Lung microvascular endothelial cell (primary cell): Measurements from ENCODE around the gene CISTR. TPM values are rescaled to one million over a fixed set of nuclear protein-coding genes. Genes with fewer than 3 reads are reported as not detected.
"Not testable (repeated sequence)": the region's sequence is repeated elsewhere in the genome, so short reads cannot be mapped to it uniquely, and the experiment has no call there.

Experiments used
- DNase-seq, 2 donors: peaks; one replicate each; pipeline versions ENCODE4 v3.0.0 to v3.0.0-alpha.2; 2010; ENCODE audit warnings: low read depth in 2 of 2
- total RNA-seq: library from RNA; depleted of rRNA; stranded (reverse); fragments of >200 nt; gene quantifications from 2 replicates; pipeline ENCODE4 v1.2.1, GENCODE V29; 2014

Gene CISTR
- total RNA-seq, 1 donor from 2014 or later: not detected

DNA sequence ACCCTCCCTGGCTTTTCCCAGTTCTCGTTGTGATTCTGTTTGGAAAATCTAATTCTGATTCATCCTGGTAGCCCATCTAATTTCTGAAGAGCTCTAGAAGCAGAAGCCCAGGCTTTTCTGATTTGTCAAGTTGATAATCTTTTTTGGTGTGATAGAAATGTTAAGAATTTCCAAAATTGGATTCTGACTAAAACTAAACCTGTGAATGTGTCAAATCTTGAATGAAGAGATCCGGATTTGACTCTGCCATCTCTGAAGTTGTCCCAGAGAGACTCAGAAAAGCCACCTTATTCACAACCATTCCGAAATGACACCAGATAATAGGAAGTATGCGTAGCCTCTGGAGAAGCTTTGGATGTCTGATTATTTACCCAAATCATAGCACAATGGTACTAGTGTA lies 12.8 kb upstream of the CISTR start:
- DNase-seq: no peak

DNA sequence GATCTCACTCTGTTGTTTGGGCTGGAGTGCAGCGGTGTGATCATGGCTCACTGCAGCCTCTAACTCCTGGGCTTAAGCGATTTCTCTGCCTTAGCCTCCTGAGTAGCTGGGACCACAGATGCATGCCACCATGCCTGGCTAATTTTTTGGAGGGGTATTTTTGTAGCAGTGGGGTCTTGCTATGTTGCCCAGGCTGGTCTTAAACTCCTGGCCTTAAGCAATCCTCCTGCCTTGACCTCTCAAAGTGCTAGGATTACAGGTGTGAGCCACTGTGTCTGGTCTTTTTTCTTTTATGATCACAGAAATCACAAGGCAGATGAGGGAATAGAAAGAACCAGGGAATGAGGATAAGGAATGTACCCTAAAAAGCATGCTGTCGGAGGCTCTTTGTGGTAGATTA lies 11.0 kb upstream of the CISTR start:
- DNase-seq: not testable (repeated sequence)

DNA sequence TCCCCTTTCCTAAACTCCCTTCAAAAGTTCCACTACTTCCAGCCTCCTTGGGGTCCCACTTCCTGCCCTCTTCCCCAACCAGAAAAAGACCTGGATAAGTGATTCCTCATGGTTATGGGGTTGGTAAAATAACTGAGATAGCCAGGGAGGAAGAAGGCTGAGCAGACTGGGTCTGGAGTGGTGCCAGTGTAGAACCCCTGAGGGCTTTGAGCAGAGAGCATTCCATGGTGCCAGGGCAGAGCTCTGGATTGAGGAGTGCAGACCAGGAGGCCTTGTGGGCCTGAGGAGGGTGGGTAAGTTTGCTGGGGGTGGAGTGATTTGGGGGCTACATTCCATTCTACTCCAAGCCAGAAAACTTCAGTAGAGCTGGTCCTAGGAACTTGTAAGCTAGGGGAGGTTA lies 9.5 kb upstream of the CISTR start:
- no peak for DNase-seq

DNA sequence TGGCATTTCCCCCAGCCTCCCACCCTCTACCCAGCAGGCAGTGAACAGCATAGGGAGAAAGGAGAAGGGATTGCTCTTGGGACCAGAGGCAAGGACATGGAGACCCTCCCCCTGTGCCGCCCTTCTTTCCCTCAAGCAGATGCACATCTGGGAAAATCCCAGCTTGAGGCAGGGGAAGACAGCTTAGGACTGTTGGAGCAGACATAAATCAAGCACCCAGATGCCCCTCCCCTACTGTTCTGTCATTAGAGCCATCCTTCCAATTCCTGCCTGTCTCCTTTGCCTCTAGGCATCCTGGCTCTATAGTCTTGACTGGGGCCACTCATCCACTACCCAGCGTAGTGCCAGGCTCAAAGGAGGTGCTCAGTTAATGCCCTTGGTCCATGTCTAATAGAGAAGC lies 7.5 kb upstream of the CISTR start:
- no peak for DNase-seq

DNA sequence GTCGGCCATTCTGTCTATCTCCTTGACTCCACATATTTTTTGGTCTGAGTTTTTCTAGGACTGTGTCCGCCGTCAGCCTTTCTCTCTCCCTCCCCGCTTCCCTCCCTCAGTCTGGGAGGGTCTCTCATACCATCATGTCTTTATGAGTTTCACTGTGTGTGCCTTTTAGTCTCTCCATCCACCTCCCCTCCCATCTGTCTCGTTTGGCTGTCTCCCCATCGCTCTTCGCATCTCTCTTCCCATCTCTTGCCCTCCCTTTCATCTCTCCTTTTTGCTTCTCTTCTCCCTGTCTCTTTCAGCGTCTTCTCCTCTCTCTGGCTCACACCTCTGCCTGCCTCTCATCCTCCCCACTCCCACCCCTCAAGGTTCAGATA lies 6.9 kb upstream of the CISTR start:
- no peak for DNase-seq

DNA sequence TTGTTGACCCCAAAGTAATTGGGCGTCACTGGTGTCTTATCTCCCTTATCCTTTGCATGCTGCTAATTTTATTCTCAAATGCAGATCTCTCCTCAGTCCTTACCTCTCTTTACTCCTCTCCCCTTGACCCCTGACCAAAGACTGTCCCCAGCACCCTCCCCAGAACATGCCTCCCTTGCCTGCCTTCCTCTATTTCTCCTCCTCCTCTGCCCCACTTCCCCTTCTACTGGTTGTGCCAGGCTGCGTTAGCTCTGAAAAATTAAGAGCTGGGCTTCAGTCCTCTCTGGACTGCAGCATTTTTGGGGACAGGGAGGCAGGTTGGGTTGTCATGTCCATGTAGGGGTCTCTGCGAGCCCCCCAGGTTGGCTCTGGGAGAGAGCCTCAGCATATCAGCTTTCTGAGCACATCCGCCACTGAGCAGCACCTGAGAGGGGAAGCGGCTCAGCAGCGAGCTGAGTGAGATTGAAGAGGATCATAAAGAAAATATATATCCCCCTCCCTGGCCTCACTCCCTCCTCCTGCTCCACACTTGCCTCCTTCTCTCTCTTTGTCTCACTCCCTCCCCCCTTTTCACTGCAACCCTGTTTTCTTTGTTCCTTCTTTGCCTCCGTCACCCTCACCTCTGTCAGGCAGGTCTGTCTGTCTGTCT lies 6.4 kb upstream of the CISTR start:
- DNase-seq: no peak

DNA sequence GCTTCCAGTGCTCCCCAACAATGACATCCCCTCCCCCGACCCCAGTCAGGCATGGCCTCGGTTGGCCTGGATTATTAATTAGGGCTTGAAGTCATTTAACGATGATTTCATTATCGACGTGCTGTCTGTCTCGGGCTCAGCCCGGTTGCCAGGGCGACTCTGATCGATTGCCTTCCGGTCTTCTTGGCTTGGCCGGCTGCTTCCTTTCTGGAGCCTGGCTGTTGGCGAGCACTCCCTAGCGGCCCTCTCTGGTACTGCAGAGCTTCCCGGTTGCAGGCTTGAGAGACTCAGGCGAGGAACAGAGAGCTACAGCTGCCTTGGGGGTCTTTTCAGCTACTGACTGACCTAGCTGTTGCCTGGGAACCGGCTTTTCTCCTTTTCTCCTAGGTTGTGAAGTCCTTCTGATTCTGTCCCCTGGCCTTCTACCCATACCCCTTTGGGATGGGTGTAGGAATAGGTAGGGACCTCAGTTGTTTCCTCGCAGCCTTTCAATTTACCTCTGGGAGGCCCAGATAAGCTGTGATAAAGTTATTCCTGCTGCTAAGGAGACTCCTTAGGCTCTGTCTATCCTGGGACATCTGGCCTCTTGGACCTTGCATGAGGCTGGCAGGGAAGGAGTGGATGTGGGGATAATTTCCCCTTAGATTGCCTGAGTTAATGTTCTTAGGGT lies 5.5 kb upstream of the CISTR start:
- peak; percentile 70 to 83 for DNase-seq

DNA sequence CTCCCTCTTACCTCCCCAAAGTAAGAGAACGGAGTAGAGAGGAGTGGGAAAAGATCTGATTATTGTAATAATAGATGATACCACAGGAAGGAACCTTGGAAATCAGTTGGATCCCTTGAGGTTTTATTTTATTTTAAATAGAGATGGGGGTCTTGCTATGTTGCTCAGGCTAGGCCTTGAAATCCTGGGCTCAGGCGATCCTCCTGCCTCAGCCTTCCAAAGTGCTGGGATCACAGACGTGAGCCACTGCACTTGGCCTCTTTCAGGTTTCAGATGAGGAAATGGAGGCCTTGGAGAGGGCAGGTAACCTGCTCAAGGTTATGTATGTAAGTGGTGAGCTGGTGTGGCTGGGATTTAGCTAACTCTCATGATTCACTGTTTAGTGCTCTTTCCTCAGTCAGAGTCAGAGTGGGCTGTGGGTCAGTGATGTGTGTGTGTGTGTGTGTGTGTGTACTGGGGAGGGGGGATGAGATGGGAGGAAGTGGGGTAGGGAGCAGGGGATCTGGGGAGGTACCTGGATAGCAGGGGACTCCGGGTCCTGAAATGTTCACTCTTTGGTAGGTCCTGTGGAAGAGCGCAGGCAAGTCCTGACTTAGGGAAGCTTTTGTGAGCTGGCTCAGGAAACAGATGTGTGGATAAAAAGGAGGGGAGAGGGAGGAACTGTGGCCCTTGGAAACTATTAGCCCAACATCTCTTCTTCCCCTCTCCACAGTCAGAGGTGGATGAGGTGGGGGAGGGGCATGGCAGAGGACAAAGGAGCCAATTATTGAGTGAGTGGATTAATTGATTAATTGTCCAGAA lies 4.7 kb upstream of the CISTR start:
- peak; percentile 41 to 46 for DNase-seq

DNA sequence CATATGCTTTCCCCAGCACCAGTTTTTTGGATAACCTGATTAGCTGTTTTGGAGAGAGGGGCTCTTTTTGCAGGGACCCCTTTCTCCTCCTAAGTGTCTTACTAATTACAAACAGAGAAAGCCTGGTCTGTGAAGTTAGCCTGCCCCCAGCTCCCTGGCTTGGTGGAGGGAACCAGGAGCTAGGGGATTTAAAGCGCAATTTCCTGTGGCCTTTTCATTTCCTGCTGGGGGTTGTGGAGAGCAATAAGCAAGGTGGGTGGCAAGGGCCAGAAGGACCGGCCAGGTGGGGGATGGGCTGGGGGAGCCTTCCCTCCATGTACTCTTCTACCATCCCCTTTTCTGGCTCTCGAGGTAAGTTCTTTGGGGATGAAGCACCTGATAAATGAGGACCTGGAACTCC lies 4.1 kb upstream of the CISTR start:
- no peak for DNase-seq

DNA sequence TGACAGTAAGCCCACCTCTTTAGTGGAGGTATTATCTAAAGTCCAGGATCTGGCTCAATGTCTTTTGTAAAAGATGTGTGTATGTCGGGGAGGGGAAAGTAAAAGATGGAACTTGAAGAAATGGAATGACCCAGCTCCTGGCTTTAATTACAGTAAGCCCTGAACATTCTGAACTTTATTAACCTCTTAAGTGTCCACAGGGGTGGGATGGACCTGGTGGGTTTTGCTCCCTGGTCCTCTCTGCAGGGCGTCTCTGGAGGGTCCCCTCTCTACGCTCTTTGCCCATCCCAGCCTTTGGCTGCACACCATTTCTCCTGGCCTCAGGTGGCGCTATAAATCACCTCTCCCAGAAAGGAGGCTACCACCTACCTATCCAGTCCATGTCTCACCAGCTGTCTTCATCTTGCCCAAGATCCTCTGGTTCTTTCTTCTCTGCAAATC lies 3.7 kb upstream of the CISTR start:
- DNase-seq: no peak

DNA sequence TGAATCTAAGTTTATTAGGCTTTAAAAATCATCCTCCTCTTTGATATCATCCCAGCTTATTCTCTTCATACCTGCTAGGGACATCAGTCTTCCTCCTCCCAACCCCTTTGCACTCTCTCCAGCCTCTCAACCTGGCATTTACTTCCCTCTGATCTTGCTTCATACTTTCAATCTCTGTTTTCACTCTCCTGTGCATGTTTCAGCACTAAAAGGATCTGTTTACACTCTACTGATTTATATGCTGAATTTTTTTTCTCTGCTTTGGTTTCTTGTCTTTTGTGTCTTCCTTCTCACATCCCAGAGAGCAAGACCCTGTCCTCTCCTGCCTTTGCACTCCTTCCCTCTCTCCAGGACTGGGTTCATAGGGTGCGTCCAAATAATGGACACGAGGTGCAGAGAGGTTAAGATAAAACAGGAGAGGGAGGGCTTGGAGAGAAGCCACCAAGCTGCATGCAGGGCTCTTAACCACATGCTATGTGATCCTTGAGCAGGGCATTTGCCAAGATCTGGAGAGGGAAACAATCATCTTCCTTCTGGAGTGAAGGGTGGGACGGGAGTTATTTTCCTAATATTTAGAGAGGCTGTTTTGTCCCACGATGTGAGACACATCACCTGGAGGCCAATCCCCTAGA lies 3.0 kb upstream of the CISTR start:
- DNase-seq: no peak

DNA sequence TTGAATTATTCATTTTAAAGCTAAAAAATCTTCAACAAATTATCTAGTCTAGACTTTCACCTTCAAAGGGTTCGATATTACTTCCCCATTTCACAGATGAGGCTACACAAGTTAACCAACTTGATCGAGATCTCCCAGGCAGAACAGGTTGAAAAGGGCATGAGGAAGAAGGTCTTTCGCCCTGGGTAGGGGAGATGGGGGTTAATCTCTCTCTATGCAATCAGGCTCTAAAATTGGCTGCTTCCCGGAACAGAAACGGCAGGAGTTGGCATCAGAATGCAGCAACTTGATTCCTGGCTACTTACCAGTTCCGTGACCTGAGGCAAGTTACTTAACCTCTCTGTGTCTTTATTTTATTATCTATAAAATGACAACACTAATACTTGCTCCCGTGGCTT lies 2.4 kb upstream of the CISTR start:
- no peak for DNase-seq

DNA sequence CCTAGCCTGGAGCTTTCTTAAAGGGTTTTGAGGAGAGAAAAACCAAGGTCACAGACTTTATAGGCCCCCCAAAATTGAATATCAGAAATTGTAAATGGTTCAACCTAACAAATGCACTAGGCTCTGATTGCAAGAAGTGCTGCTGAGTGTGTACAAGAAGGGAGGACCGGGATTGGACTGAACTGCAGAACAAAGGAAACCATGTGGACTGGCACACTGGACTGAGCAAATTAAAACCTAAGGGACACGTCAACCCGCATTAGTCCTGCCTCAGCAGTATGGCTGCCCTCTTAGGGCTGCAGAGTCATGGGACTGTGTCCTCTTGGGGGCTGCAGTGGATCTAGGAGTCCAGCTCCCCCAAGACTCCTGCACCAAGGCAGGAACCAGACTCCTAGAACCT lies 842 bp upstream of the CISTR start:
- DNase-seq: no peak

DNA sequence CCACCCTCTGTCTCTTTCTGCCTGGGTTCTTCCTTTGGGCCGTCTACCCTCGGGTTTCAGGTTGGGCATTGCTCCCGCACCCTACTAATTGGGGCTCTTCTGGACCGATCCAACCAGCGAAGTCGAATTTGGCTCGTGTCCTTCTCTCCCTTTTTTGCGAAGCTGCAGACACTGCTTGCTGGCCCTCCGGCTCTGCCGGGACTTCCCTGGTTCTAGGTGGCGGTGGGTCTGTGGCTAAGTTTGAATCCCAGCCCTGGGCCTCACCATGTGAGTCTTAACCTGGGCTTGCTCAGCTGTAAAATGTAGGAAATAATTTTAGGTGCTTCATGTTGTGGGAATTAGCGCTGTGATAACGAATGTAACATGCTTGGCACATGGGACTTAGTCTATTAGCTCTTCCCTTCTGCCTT lies 418 bp upstream of the CISTR start:
- no peak for DNase-seq

DNA sequence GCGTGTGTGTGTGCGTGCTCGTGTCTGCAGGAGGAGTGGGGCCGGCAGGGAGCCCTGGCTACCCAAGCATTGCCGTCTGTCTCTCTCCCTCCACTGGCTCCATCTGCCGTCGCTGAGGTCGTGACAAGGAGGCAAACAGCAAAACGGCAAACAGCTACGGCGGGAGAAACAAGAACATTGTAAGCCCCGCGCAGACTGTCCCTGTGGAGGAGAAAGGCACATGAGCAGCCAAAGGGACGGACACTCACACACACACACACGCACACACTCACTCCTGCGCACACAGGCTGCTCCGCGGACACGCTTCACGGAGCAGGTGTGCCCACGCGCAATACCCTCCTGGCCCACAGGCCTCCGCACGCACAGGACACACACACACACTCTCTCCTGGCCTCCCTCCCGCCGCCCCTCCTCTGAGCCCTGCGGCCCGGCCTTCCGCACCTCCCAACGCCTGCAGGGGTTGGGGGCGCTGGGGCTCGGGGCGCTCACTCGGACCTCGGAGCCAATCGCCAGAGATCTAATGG lies 905 bp downstream of the CISTR start:
- peak in 1 of 2 donors; percentile 38 for DNase-seq

DNA sequence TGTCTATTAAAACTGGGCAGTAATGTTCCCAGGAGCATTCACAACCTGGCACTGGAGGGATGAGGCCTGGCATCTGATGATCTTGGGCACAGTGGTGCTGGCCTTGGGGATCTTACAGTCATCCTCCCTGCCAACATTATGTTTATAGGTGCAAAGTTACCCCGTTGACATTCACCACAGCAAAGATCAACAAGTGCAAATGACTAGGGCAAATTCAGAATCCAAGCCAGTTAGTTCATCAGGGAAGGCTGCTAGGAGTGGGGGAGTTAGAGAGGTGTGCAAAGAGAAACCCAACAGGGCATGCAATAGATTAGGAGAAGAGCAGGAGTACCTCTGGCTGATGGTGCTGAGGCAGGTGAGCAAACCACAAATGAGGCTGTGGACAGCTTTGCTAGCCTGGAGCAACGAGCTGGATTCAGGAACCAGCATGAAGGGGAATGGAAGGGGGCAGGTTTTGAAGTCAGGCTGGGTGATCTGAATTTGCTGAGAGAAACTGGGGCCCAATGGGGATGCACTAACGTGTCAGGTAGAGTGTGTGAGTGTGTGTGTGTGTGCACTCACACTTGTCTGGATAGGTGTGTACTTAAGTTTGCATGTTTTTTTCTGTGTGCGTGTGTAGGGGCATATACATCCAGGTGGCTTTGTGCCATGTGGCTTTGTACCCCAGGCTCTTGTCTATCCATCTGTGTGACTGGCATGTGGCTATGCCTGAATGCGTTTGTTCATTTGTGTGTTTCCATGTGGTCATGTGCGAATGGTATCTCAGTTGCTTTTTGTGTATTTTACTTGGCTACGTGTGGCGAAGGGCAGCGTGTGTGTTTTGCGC lies 1.6 kb downstream of the CISTR start:
- DNase-seq: no peak

DNA sequence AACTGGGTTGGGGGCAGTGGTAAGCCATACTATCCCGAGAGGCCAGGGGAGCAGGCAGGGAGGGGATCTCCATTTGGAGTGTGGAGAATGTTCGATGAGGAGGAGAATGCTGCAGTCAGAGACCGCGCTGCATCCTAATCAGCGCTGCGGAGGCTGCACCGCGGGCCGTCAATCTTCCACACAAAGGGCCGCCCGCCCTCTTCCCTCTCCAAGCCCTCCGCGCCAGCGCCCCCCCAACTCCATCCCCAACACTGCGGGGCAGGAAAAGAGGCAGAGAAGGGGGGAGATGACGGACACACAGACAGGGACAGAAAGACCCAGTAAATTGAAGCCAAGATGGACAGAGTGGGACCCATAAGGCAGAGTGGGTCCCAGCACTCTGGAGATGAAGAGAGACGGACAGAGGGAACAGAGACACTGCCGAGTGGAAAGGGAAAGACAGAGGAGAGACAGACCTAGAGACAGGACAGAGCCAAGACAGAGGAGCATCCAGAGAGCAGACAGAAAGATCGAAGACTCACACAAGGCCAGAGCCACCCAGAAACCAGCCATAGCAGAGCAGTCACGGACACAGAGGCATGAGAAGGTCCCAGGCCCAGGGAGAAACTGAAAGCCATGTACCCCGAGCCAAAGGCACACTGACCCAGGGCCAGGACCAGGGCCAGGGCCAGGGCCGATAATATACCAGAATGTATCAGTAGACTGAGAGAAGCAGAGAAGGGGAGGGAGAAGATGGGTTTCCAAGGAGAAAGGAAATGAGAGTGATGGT lies 3.5 kb downstream of the CISTR start:
- DNase-seq: no peak

DNA sequence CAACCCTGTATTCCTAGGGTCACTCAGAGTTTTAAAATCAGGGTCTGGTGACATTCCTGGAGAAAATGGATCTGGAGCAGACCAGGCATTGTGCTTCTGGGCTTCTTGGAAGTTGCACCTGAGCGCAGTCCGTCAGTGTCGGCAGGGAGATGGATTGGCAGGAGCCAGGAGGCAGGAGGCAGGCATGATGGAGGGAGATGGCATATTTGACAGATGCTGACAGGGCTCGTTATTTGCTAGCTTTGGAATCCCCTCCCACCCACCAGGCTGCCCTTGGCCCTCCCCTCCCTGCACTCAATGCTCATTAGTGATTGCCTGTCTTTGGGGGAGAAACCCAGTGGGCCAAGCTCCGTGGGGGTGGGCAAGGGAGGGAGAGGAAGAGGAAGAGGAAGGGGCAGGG lies 4.7 kb downstream of the CISTR start:
- no peak for DNase-seq

DNA sequence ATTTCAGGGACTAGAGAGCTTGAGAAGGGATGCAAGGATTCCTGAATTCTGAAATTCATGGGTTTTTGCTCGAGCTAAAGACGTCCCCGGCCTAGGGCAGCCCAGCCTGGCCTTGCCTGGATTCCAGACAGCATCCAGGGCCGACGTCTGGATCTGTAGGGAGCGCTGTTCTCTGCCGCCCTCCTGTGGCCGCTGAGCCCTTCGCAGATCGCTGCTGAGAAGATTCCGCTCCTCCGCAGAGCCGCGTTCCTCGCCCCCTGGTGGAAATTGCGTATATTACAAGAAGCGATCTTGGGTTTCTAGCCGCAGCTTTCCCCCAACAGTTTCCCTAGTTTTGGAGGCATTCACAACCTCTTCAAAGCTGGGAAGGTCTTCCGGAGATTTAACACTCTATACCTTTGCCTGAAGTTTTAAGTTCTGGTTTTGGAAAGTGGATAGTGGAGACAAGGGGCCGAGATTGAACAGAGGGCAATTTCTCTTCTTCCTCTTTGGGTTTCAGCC lies 5.1 kb downstream of the CISTR start:
- peak; percentile 94 for DNase-seq

DNA sequence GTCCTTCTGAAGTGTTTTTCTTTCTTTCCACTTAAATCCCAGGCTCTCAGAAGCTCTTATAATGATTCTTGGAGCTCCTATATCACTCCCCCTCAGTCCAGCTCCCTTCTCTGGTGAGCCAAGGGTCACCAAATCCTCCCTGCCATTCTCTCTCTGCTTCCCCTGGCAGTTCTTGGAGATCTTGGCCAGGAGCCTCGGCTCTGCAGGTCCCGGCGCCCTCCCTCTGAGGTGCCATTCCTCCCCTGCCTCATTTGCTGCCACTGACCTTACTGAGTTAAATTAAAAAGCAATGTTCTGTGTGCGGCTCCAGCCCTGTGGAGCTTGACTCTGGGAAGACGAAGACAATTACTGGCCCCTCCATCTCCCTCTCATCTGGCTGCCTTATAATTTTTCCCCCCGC lies 7.0 kb downstream of the CISTR start:
- no peak for DNase-seq
